ENCODE results near the gene RNF14. TPM values are rescaled to one million over a fixed set of nuclear protein-coding genes. Genes with fewer than 3 reads are reported as not detected.

RNF14 gene
- total and polyA plus RNA-seq, 9 of the 15 experiments (the other 6 are each of a cell fraction or from before 2014, with no cell fraction given) = 36.3 to 140 (median 75.1) TPM

DNA sequence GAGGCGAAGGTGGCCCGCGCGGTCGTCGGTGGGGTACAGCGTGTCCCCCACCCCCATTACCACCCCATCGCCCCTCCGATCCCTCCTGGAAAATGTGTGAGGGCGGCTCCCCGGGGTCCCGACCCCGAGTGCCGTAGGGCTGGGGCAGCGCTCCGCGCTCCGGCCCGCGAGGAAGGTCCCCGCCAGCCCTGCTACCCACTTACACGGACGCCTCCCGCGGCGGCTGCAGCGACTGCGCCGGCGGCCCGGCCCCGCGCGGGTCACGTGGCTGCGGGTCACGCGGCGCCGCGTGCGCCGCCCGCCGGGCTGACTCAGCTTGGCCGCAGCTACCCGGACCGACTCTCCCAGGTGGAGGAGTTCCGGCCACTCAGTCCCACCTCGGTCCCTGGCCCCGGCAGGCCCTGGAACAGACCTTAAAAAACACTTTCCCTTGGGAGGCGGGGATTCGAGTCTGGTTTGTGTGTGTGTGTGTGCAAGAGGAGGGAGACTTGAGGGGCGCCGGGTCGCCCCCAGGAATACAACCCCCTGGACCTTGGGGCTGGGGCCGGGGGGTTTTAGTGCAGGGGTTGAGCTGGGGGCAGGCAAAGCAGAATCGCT, 44.0 kb downstream of the RNF14 start, which contains the start of gene GNPDA1 (continued):
- TF ChIP-seq, protein P1, sequence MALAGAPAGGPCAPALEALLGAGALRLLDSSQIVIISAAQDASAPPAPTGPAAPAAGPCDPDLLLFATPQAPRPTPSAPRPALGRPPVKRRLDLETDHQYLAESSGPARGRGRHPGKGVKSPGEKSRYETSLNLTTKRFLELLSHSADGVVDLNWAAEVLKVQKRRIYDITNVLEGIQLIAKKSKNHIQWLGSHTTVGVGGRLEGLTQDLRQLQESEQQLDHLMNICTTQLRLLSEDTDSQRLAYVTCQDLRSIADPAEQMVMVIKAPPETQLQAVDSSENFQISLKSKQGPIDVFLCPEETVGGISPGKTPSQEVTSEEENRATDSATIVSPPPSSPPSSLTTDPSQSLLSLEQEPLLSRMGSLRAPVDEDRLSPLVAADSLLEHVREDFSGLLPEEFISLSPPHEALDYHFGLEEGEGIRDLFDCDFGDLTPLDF (CRISPR knock-in tag; IDR thresholded peaks at IDR 0.05) = no peak
- no peak for TF ChIP-seq BCL6 (CRISPR knock-in tag; IDR thresholded peaks at IDR 0.05)
- TF ChIP-seq RFX5 (IDR thresholded peaks at IDR 0.05; ENCODE audit: low read depth, low read length) = no peak
- TF ChIP-seq NFYB (IDR thresholded peaks at IDR 0.05; ENCODE audit: extremely low read depth, insufficient read length) = no peak
- TF ChIP-seq ADNP (tag; IDR thresholded peaks at IDR 0.05) = no peak
- TF ChIP-seq CC2D1A (IDR thresholded peaks at IDR 0.05) = no peak
- no peak for TF ChIP-seq RNF2 (IDR thresholded peaks at IDR 0.05)
- peak; percentile 81; the same call in 1 of the 2 replicates for TF ChIP-seq PHF8 (IDR thresholded peaks at IDR 0.05; ENCODE audit: borderline replicate concordance, low read length)
- TF ChIP-seq JUND (IDR thresholded peaks at IDR 0.05; ENCODE audit: borderline replicate concordance, low read depth, low read length) = peak; percentile 81
- peak; percentile 80; the same call in 1 of the 3 replicates for TF ChIP-seq JUND (tag; IDR thresholded peaks at IDR 0.05; ENCODE audit: borderline replicate concordance, low read depth, low read length)
- TF ChIP-seq CHD2 (IDR thresholded peaks at IDR 0.05; ENCODE audit: low read depth, low read length) = no peak
- TF ChIP-seq, protein P2, sequence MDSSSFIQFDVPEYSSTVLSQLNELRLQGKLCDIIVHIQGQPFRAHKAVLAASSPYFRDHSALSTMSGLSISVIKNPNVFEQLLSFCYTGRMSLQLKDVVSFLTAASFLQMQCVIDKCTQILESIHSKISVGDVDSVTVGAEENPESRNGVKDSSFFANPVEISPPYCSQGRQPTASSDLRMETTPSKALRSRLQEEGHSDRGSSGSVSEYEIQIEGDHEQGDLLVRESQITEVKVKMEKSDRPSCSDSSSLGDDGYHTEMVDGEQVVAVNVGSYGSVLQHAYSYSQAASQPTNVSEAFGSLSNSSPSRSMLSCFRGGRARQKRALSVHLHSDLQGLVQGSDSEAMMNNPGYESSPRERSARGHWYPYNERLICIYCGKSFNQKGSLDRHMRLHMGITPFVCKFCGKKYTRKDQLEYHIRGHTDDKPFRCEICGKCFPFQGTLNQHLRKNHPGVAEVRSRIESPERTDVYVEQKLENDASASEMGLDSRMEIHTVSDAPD (CRISPR knock-in tag; IDR thresholded peaks at IDR 0.05) = no peak
- TF ChIP-seq RCOR1 (IDR thresholded peaks at IDR 0.05; ENCODE audit: borderline replicate concordance in 1 of 2, low read depth in 2 of 2, low read length in 2 of 2) = peak in 1 of 2 experiments; percentile 49; a peak in 1 of 4 replicates
- TF ChIP-seq, protein P3, sequence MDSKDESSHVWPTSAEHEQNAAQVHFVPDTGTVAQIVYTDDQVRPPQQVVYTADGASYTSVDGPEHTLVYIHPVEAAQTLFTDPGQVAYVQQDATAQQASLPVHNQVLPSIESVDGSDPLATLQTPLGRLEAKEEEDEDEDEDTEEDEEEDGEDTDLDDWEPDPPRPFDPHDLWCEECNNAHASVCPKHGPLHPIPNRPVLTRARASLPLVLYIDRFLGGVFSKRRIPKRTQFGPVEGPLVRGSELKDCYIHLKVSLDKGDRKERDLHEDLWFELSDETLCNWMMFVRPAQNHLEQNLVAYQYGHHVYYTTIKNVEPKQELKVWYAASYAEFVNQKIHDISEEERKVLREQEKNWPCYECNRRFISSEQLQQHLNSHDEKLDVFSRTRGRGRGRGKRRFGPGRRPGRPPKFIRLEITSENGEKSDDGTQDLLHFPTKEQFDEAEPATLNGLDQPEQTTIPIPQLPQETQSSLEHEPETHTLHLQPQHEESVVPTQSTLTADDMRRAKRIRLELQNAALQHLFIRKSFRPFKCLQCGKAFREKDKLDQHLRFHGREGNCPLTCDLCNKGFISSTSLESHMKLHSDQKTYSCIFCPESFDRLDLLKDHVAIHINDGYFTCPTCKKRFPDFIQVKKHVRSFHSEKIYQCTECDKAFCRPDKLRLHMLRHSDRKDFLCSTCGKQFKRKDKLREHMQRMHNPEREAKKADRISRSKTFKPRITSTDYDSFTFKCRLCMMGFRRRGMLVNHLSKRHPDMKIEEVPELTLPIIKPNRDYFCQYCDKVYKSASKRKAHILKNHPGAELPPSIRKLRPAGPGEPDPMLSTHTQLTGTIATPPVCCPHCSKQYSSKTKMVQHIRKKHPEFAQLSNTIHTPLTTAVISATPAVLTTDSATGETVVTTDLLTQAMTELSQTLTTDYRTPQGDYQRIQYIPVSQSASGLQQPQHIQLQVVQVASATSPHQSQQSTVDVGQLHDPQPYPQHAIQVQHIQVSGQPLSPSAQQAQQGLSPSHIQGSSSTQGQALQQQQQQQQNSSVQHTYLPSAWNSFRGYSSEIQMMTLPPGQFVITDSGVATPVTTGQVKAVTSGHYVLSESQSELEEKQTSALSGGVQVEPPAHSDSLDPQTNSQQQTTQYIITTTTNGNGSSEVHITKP (IDR thresholded peaks at IDR 0.05; ENCODE audit: partially characterized antibody) = peak; percentile 52
- no peak for TF ChIP-seq JUNB (CRISPR knock-in tag; conservative IDR thresholded peaks at IDR 0.05)
- TF ChIP-seq, protein P4, sequence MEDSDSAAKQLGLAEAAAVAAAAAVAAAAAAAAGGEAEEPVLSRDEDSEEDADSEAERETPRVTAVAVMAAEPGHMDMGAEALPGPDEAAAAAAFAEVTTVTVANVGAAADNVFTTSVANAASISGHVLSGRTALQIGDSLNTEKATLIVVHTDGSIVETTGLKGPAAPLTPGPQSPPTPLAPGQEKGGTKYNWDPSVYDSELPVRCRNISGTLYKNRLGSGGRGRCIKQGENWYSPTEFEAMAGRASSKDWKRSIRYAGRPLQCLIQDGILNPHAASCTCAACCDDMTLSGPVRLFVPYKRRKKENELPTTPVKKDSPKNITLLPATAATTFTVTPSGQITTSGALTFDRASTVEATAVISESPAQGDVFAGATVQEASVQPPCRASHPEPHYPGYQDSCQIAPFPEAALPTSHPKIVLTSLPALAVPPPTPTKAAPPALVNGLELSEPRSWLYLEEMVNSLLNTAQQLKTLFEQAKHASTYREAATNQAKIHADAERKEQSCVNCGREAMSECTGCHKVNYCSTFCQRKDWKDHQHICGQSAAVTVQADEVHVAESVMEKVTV (CRISPR knock-in tag; IDR thresholded peaks at IDR 0.05) = no peak
- TF ChIP-seq POLR2G (IDR thresholded peaks at IDR 0.05; ENCODE audit: low read depth, low read length) = peak; percentile 94
- TF ChIP-seq, protein P5, sequence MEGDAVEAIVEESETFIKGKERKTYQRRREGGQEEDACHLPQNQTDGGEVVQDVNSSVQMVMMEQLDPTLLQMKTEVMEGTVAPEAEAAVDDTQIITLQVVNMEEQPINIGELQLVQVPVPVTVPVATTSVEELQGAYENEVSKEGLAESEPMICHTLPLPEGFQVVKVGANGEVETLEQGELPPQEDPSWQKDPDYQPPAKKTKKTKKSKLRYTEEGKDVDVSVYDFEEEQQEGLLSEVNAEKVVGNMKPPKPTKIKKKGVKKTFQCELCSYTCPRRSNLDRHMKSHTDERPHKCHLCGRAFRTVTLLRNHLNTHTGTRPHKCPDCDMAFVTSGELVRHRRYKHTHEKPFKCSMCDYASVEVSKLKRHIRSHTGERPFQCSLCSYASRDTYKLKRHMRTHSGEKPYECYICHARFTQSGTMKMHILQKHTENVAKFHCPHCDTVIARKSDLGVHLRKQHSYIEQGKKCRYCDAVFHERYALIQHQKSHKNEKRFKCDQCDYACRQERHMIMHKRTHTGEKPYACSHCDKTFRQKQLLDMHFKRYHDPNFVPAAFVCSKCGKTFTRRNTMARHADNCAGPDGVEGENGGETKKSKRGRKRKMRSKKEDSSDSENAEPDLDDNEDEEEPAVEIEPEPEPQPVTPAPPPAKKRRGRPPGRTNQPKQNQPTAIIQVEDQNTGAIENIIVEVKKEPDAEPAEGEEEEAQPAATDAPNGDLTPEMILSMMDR (IDR thresholded peaks at IDR 0.05 in 2 of 3, conservative IDR thresholded peaks at IDR 0.05 in 1 of 3; ENCODE audit: insufficient read depth in 2 of 3, low read depth in 1 of 3, low read length in 3 of 3) = peak; percentile 8 to 26 (median 15); a peak in 2 of 6 replicates

Measured in K562 (cell line).